ENCODE results near the gene CLCN7. TPM values are rescaled to one million over a fixed set of nuclear protein-coding genes. Genes with fewer than 3 reads are reported as not detected.

Gene CLCN7
- total RNA-seq, 4 donors from 2014 or later: 24.8 to 45.8 (median 38.4) TPM

- H3K27ac ChIP-seq: no peak overlapping the region
- in situ Hi-C loops (cut with MboI; ENCODE audit: low sequenced_read_pairs in 4 of 4) (no loop called here), intact Hi-C loops (cut with DNase I; ENCODE audit: low total_unique reads) (no loop called here)
- DNase-seq (no peak), ATAC-seq (no peak)
- no peaks in the 10 kb centered on the region for H3K27me3 ChIP-seq
- no peaks in the 10 kb centered on the region for H3K4me1 ChIP-seq
- no peaks in the 10 kb centered on the region for H3K9me3 ChIP-seq
- peaks cover 0 to 5% of the 10 kb centered on the region in 2 donors for H3K36me3 ChIP-seq
- H3K4me3 ChIP-seq: no peak overlapping the region
- TF ChIP-seq CTCF (IDR thresholded peaks at IDR 0.05 in 4 of 5, conservative IDR thresholded peaks at IDR 0.05 in 1 of 5) (no peak), POLR2A (IDR thresholded peaks at IDR 0.05) (no peak)
These were observed 7.8 kb downstream of the CLCN7 start for GRCh38 chr16:1466968-1467521.

- no peak for TF ChIP-seq CTCF (IDR thresholded peaks at IDR 0.05 in 4 of 5, conservative IDR thresholded peaks at IDR 0.05 in 1 of 5)
- ATAC-seq (no peak), DNase-seq (no peak)
- in situ Hi-C loops (cut with MboI; ENCODE audit: low sequenced_read_pairs in 4 of 4): no loop called here
- Histone ChIP-seq H3K4me1 (no peaks in the 10 kb centered on the region), H3K36me3 (peaks cover 0 to 12% of the 10 kb centered on the region in 2 donors), H3K9me3 (no peaks in the 10 kb centered on the region), H3K27me3 (no peaks in the 10 kb centered on the region), H3K4me3 (no peak overlapping the region), H3K27ac (no peak overlapping the region)
- intact Hi-C loops (cut with DNase I; ENCODE audit: low total_unique reads): no loop called here
These were observed 8.8 kb downstream of the CLCN7 start for GRCh38 chr16:1466054-1466453.

DNA sequence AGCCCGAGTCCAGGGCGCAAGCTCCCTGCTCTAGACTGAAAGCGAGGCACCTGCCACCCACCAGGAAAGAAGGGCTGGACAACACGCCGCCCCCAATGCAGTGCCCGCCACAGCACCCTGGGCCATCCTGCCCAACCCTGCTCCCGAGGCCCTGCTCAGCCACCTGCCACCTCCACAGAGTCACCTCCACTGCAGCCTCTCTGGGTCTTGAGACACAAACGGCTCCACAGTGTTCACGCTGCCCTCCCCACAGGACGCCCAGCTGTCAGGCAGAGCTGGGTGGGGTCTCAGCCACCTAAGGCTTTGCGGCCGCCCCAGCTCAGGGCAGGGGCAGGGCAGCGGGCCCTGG is 9.3 kb downstream of the CLCN7 start:
- Histone ChIP-seq H3K27ac (no peak overlapping the region), H3K36me3 (peaks cover 0 to 17% of the 10 kb centered on the region in 2 donors), H3K9me3 (no peaks in the 10 kb centered on the region), H3K27me3 (no peaks in the 10 kb centered on the region), H3K4me3 (no peak overlapping the region), H3K4me1 (no peaks in the 10 kb centered on the region)
- TF ChIP-seq CTCF (IDR thresholded peaks at IDR 0.05 in 4 of 5, conservative IDR thresholded peaks at IDR 0.05 in 1 of 5) (no peak), POLR2A (IDR thresholded peaks at IDR 0.05) (no peak)
- DNase-seq: no peak
- no peak for ATAC-seq
- in situ Hi-C loops (cut with MboI; ENCODE audit: low sequenced_read_pairs in 4 of 4): no loop called here
- intact Hi-C loops (cut with DNase I; ENCODE audit: low total_unique reads): no loop called here

DNA sequence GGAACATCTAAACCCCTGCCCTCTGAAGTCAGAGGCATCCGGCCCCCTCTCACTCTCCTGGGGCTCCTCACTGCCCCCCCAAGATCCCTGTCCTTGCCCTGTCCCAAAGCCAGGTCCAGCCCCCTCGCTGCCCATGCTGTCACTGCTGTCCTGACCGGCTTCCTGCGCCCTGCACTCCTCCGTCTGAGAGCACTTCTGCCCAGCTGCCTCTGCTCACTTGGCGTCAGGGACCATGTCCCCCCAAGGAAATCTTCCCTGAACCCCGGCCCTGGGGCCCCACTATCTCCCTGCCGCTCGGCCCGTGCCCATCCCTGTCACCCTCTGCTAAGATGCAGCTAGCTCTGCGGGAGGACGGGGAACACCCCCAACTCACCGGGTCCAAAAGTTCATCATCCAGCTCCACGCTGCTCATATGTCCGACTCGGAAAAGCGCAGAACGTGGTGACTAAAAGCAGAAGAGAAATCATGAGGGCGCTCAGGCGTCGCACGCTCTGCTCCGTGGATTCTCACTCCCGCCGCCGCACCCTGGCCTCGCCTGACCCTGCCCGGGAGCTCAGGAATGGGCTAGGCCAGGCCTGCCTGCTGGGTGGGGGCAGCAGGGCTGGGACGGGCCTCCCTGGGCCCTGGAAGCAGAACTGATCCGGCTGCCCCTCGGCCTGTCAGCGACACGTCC is 9.8 kb downstream of the CLCN7 start:
- no peak overlapping the region for H3K27ac ChIP-seq
- H3K36me3 ChIP-seq: peaks cover 0 to 22% of the 10 kb centered on the region in 2 donors
- H3K9me3 ChIP-seq: no peaks in the 10 kb centered on the region
- DNase-seq (no peak), ATAC-seq (no peak)
- TF ChIP-seq CTCF (IDR thresholded peaks at IDR 0.05 in 4 of 5, conservative IDR thresholded peaks at IDR 0.05 in 1 of 5): no peak
- no peak for TF ChIP-seq POLR2A (IDR thresholded peaks at IDR 0.05)
- intact Hi-C loops (cut with DNase I; ENCODE audit: low total_unique reads) (no loop called here), in situ Hi-C loops (cut with MboI; ENCODE audit: low sequenced_read_pairs in 4 of 4) (no loop called here)
- H3K27me3 ChIP-seq: no peaks in the 10 kb centered on the region
- H3K4me3 ChIP-seq: no peak overlapping the region
- no peaks in the 10 kb centered on the region for H3K4me1 ChIP-seq
